IMR-90 (cell line): ENCODE measurements around the gene UBLCP1. TPM values are rescaled to one million over a fixed set of nuclear protein-coding genes. Genes with fewer than 3 reads are reported as not detected.
"Not testable (repeated sequence)": the region's sequence is repeated elsewhere in the genome, so short reads cannot be mapped to it uniquely, and the experiment has no call there.

Experiments
- ATAC-seq: fragments of 200-7000 bp; cut with Tn5 transposase; 2 replicates; pipeline ENCODE4 v1.9.1; 2020; ENCODE audit warnings: low read depth, mild to moderate bottlenecking, moderate library complexity
- BruUV-seq: library from RNA; stranded (reverse); fragments of 400-500 nt; replicated peaks from 2 replicates; lab custom pipeline; 2021; lab: Mats Ljungman, UMichigan
- CTCF ChIA-PET: fragments of 300-600 bp; formaldehyde crosslinking; extraction: SDS; loops from one replicate; lab custom pipeline; 2021; ENCODE audit warnings: antibody characterized with exemption; lab: Yijun Ruan, JAX
- POLR2A ChIA-PET: fragments of 300-600 bp; sonication (Branson Sonifier 250); formaldehyde crosslinking; loops from one replicate; lab custom pipeline; 2022; ENCODE audit warnings: antibody characterized with exemption; ENCODE audit not compliant: unreplicated experiment; lab: Charles Lee
- DNase-seq: peaks from one replicate; pipeline ENCODE4 v3.0.0; 2013
- H2AFZ ChIP-seq: replicated peaks from 2 replicates; pipeline ENCODE3; 2013; ENCODE audit warnings: low read length, mild to moderate bottlenecking; ENCODE audit not compliant: poor library complexity
- H2AK5ac ChIP-seq: 2 replicates; pipeline ENCODE4 v1.6.1; 2013; ENCODE audit warnings: low read depth, low read length, inconsistent platforms
- H2AK9ac ChIP-seq: replicated peaks from 2 replicates; pipeline ENCODE3; 2013; ENCODE audit warnings: mild to moderate bottlenecking, low read depth, low read length, moderate library complexity; ENCODE audit not compliant: poor library complexity
- H2BK120ac ChIP-seq: 2 replicates; pipeline ENCODE4 v1.6.1; 2013; ENCODE audit warnings: low read depth, low read length, inconsistent platforms
- H2BK15ac ChIP-seq: 3 replicates; pipeline ENCODE4 v1.6.1; 2013; ENCODE audit warnings: low read depth, low read length, inconsistent platforms
- H2BK20ac ChIP-seq: 2 replicates; pipeline ENCODE4 v1.6.1; 2013; ENCODE audit warnings: low read depth, mild to moderate bottlenecking, inconsistent platforms, low read length, moderate library complexity
- H2BK5ac ChIP-seq: 2 replicates; pipeline ENCODE4 v1.6.1; 2013; ENCODE audit warnings: mild to moderate bottlenecking, low read depth, low read length, inconsistent platforms; ENCODE audit not compliant: poor library complexity, severe bottlenecking
- H3K14ac ChIP-seq: replicated peaks from 2 replicates; pipeline ENCODE4 v1.6.1; 2013; ENCODE audit warnings: low read depth, low read length, inconsistent platforms
- H3K18ac ChIP-seq: 2 replicates; pipeline ENCODE4 v1.6.1; 2013; ENCODE audit warnings: low read depth, low read length, control low read depth
- H3K23ac ChIP-seq: 2 replicates; pipeline ENCODE4 v1.6.1; 2013; ENCODE audit warnings: low read depth, low read length, inconsistent platforms
- H3K27ac ChIP-seq: 2 replicates; pipeline ENCODE4 v1.5.1; 2013; ENCODE audit warnings: mild to moderate bottlenecking, control low read depth, low read length; ENCODE audit not compliant: insufficient read depth
- H3K27me3 ChIP-seq: 2 replicates; pipeline ENCODE4 v1.6.1; 2013; ENCODE audit warnings: low read length; ENCODE audit not compliant: control insufficient read depth, insufficient read depth
- H3K36me3 ChIP-seq: 2 replicates; pipeline ENCODE4 v1.6.1; 2013; ENCODE audit warnings: low read length, mixed read lengths; ENCODE audit not compliant: control insufficient read depth, insufficient read depth
- H3K4ac ChIP-seq: 2 replicates; pipeline ENCODE4 v1.6.1; 2013; ENCODE audit warnings: low read depth, low read length, inconsistent platforms
- H3K4me1 ChIP-seq: 2 replicates; pipeline ENCODE4 v1.6.1; 2013; ENCODE audit warnings: low read length, mixed read lengths; ENCODE audit not compliant: control insufficient read depth, insufficient read depth
- H3K4me2 ChIP-seq: 2 replicates; pipeline ENCODE4 v1.6.1; 2013; ENCODE audit warnings: low read depth, mild to moderate bottlenecking, control low read depth, low read length, moderate library complexity
- H3K4me3 ChIP-seq: 2 replicates; pipeline ENCODE4 v1.5.1; 2013; ENCODE audit warnings: low read depth, mild to moderate bottlenecking, control low read depth, low read length, moderate library complexity; ENCODE audit not compliant: insufficient read depth
- H3K56ac ChIP-seq: 2 replicates; pipeline ENCODE4 v1.6.1; 2013; ENCODE audit warnings: low read length, inconsistent platforms; ENCODE audit not compliant: insufficient read depth; ENCODE audit errors: extremely low read depth
- H3K79me1 ChIP-seq, 2 experiments: 2 replicates each; pipeline ENCODE4 v1.6.1; 2013; ENCODE audit warnings: low read length in 2 of 2, inconsistent platforms in 1 of 2, low read depth in 1 of 2
- H3K9ac ChIP-seq: 2 replicates; pipeline ENCODE4 v1.6.1; 2013; ENCODE audit warnings: low read depth, low read length, control low read depth
- H3K9me1 ChIP-seq: 2 replicates; pipeline ENCODE4 v1.6.1; 2013; ENCODE audit warnings: low read length, inconsistent platforms; ENCODE audit not compliant: insufficient read depth
- H3K9me3 ChIP-seq: 2 replicates; pipeline ENCODE4 v1.6.1; 2013; ENCODE audit warnings: low read length; ENCODE audit not compliant: control insufficient read depth, insufficient read depth
- H4K20me1 ChIP-seq: 2 replicates; pipeline ENCODE4 v1.6.1; 2013; ENCODE audit warnings: low read length, inconsistent platforms; ENCODE audit not compliant: insufficient read depth
- H4K5ac ChIP-seq: 2 replicates; pipeline ENCODE4 v1.6.1; 2013; ENCODE audit warnings: mild to moderate bottlenecking, low read depth, low read length, control low read depth
- H4K8ac ChIP-seq, 2 experiments: 2 replicates each; pipeline ENCODE4 v1.6.1; 2013; ENCODE audit warnings: low read depth in 2 of 2, low read length in 2 of 2, control low read depth in 1 of 2, inconsistent platforms in 1 of 2
- H4K91ac ChIP-seq: 2 replicates; pipeline ENCODE4 v1.6.1; 2013; ENCODE audit warnings: low read depth, low read length, inconsistent platforms; ENCODE audit not compliant: insufficient read depth
- CEBPB ChIP-seq: IDR thresholded peaks from 2 replicates; pipeline ENCODE4 v1.6.1; 2012; ENCODE audit warnings: low read depth, low read length, improper control_type of control experiment
- RCOR1 ChIP-seq: IDR thresholded peaks from 2 replicates; pipeline ENCODE4 v1.6.1; 2012; ENCODE audit warnings: mild to moderate bottlenecking, low read length, improper control_type of control experiment; ENCODE audit not compliant: insufficient replicate concordance
- WGBS, 2 experiments: methylation state at CpG; one replicate each; pipeline versions ENCODE4 v1.1.5 to v1.1.7; 2013; ENCODE audit warnings: missing lambda C conversion rate in 2 of 2; ENCODE audit not compliant: insufficient read length in 1 of 2; ENCODE audit errors: extremely low coverage in 2 of 2; 5-methylcytosine and 5-hydroxymethylcytosine counted together
- dilution Hi-C: fragments of 300-500 bp; cut with HindIII; formaldehyde crosslinking; loops from one replicate; pipeline ENCODE4 v1.14.3; 2018; ENCODE audit warnings: low sequenced_read_pairs; ENCODE audit not compliant: unreplicated experiment
- in situ Hi-C: fragments of 300-500 bp; cut with MboI; formaldehyde crosslinking; loops from 3 replicates; pipeline ENCODE4 v1.14.3; 2019; ENCODE audit warnings: low sequenced_read_pairs, inconsistent platforms, mixed read lengths
- intact Hi-C: fragments of 100-400 bp; cut with micrococcal nuclease; formaldehyde crosslinking; loops from 2 replicates; pipeline ENCODE4 v1.10.0; 2022
- polyA plus RNA-seq, 3 experiments: library from polyadenylated mRNA; depleted of rRNA; stranded (reverse); fragments of >200 nt; gene quantifications; 2 replicates each; pipeline ENCODE4 v1.2.3, GENCODE V29; 2012; ENCODE audit warnings: low replicate concordance in 1 of 3
- total RNA-seq: library from RNA; depleted of rRNA; stranded (reverse); fragments of >200 nt; gene quantifications from 2 replicates; pipeline ENCODE4 v1.2.3, GENCODE V29; 2012

The UBLCP1 gene
- total and polyA plus RNA-seq, 2 of the 4 experiments (the other 2 are of a cell fraction), result 11.7 to 17.5 TPM

DNA sequence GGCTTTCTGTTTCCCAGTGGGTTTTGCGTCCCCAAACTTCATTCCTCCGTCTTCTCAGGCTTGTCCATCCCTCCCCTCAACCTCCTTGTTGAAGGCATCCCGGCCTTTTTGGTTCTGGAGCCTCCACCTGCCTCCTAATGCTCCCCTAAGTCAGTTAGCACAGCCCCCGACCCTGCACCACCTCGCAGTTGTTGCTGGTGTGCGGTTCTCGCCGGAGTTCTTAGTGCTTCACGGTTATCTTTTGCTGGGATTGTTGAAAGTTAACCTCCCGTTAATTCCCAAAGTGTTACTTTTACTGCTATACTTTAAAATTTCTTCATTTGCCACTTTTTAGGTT, 447 bp downstream of the UBLCP1 start:
- no CpG with 5 or more reads among the region's 10 CpGs for WGBS, 2 experiments
- intact Hi-C loops (loop anchor here (1.0 to 2.0 kb wide), 2 partner anchors 55 to 106 kb away; partner anchors contain the start of gene RNF145), in situ Hi-C loops (loop anchor here (5.0 kb wide), 1 partner anchor 106 kb away; no protein-coding TSS in a partner anchor)

DNA sequence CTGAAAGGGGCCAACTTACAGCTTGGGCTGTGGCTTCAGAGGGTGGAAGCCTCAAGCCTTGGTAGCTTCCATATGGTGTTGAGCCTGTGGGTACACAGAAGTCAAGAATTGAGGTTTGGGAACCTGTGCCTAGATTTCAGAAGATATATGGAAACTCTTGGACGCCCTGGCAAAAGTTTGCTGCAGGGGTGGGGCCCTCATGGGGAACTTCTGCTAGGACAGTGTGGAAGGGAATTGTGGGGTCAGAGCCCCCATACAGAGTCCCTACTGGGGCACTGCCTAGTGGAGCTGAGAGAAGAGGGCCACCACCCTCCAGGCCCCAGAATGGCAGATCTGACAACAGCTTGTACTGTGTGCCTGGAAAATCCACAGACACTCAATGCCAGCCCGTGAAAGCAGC, 3.7 kb downstream of the UBLCP1 start:
- H3K18ac ChIP-seq, in situ Hi-C loops, ATAC-seq, H3K9me1 ChIP-seq, H2AK5ac ChIP-seq, DNase-seq, H4K91ac ChIP-seq, H4K20me1 ChIP-seq, POLR2A ChIA-PET, H3K14ac ChIP-seq, CTCF ChIA-PET, H3K4me1 ChIP-seq, H2BK15ac ChIP-seq, H4K8ac ChIP-seq, H2BK5ac ChIP-seq, H3K9ac ChIP-seq, H3K4me2 ChIP-seq, H3K9me3 ChIP-seq, H2BK20ac ChIP-seq, H3K4ac ChIP-seq, H3K36me3 ChIP-seq, H3K4me3 ChIP-seq, H2BK120ac ChIP-seq, H3K27ac ChIP-seq, H4K5ac ChIP-seq, H2AK9ac ChIP-seq, BruUV-seq, H2AFZ ChIP-seq, H3K23ac ChIP-seq, H3K27me3 ChIP-seq, H3K56ac ChIP-seq, intact Hi-C loops: not testable (repeated sequence)
- peaks cover 10 to 48% of the 10 kb centered on the region in 2 experiments for H3K79me1 ChIP-seq
- WGBS, 2 experiments, result no CpG with 5 or more reads among the region's 2 CpGs
- dilution Hi-C loops, result loop anchor here (25.0 kb wide), 1 partner anchor 104 kb away; no protein-coding TSS in a partner anchor

More for the DNA sequence above, 447 bp downstream of the UBLCP1 start:
- H4K20me1 ChIP-seq, result no peaks in the 10 kb centered on the region
- H3K14ac ChIP-seq, result peak overlapping the region; percentile 76
- no peaks in the 10 kb centered on the region; the same call in 1 of the 2 replicates for H3K36me3 ChIP-seq
- no peak overlapping the region for H3K18ac ChIP-seq
- peak overlapping the region; percentile 96 to 99 for H4K8ac ChIP-seq
- peak overlapping the region; percentile 89 for H3K4ac ChIP-seq
- H3K4me2 ChIP-seq, result peak overlapping the region; percentile 85
- H3K9ac ChIP-seq, result peak overlapping the region; percentile 92
- dilution Hi-C loops, result loop anchor here (25.0 kb wide), 1 partner anchor 101 kb away; no protein-coding TSS in a partner anchor
- ChIA-PET CTCF (no interaction called here), POLR2A (no interaction called here)
- H2AK5ac ChIP-seq, result peak overlapping the region; percentile 13
- H4K5ac ChIP-seq, result peak overlapping the region; percentile 40
- peaks cover 3% of the 10 kb centered on the region; the same call in 1 of the 2 replicates for H3K4me1 ChIP-seq
- no peaks in the 10 kb centered on the region for H3K9me3 ChIP-seq
- ATAC-seq (peak; percentile 37), DNase-seq (no peak)
- H3K79me1 ChIP-seq, result peaks cover 10 to 48% of the 10 kb centered on the region in 2 experiments
- BruUV-seq, result no TSS peak
- H2BK120ac ChIP-seq, result 0 out of 2 replicates have a peak overlapping the region, but pooled peaks have one; percentile 12
- H2BK5ac ChIP-seq, result no peak overlapping the region
- peak overlapping the region; percentile 71 for H2AK9ac ChIP-seq
- peak overlapping the region; percentile 93 for H3K27ac ChIP-seq
- peaks cover 3% of the 10 kb centered on the region; the same call in 1 of the 2 replicates for H3K9me1 ChIP-seq
- TF ChIP-seq CEBPB, result no peak
- TF ChIP-seq RCOR1, result no peak
- no peaks in the 10 kb centered on the region for H3K27me3 ChIP-seq
- H3K56ac ChIP-seq, result peak overlapping the region; percentile 64
- H2BK20ac ChIP-seq, result no peak overlapping the region
- peak overlapping the region; percentile 61; the same call in 1 of the 2 replicates for H4K91ac ChIP-seq
- peak overlapping the region; percentile 64 for H3K4me3 ChIP-seq
- H2BK15ac ChIP-seq, result no peak overlapping the region
- peak overlapping the region; percentile 70 for H3K23ac ChIP-seq
- peak overlapping the region; percentile 100 for H2AFZ ChIP-seq
